Endodermal cell (in vitro differentiated cells): Measurements from ENCODE around the gene CRELD2. TPM values are rescaled to one million over a fixed set of nuclear protein-coding genes. Genes with fewer than 3 reads are reported as not detected.

Experiments used
- DNase-seq: peaks from one replicate; pipeline ENCODE4 v3.0.0-alpha.2; 2017
- H3K27ac ChIP-seq: 2 replicates; pipeline ENCODE4 v1.5.1; 2013; ENCODE audit warnings: mild to moderate bottlenecking, low read depth, low read length, moderate library complexity
- H3K27me3 ChIP-seq: 2 replicates; pipeline ENCODE4 v1.6.1; 2013; ENCODE audit warnings: mild to moderate bottlenecking, low read length, moderate library complexity; ENCODE audit not compliant: insufficient read depth, control insufficient read depth, poor library complexity, severe bottlenecking
- H3K36me3 ChIP-seq: 2 replicates; pipeline ENCODE4 v1.7.0; 2013; ENCODE audit warnings: mild to moderate bottlenecking, low read length, moderate library complexity; ENCODE audit not compliant: control insufficient read depth, insufficient read depth
- H3K4me1 ChIP-seq: one replicate; pipeline ENCODE4 v1.7.0; 2013; ENCODE audit warnings: low read length; ENCODE audit not compliant: control insufficient read depth, insufficient read depth
- H3K4me3 ChIP-seq: 2 replicates; pipeline ENCODE4 v1.5.1; 2013; ENCODE audit warnings: mild to moderate bottlenecking, low read length, moderate library complexity
- H3K9ac ChIP-seq: 2 replicates; pipeline ENCODE4 v1.6.1; 2013; ENCODE audit warnings: mild to moderate bottlenecking, low read length, moderate library complexity; ENCODE audit not compliant: poor library complexity, severe bottlenecking; ENCODE audit errors: extremely low read depth
- H3K9me3 ChIP-seq: 2 replicates; pipeline ENCODE4 v1.6.1; 2013; ENCODE audit warnings: mild to moderate bottlenecking, low read length, moderate library complexity; ENCODE audit not compliant: control insufficient read depth
- H3K27ac Mint-ChIP-seq: 2 replicates; pipeline ENCODE4 v1.8.0; 2020; ENCODE audit warnings: mixed read lengths
- H3K27me3 Mint-ChIP-seq: 2 replicates; pipeline ENCODE4 v1.8.0; 2021; ENCODE audit warnings: mild to moderate bottlenecking, mixed read lengths; ENCODE audit not compliant: insufficient read depth
- H3K36me3 Mint-ChIP-seq: 2 replicates; pipeline ENCODE4 v1.8.0; 2020; ENCODE audit warnings: low read depth, mixed read lengths
- H3K4me1 Mint-ChIP-seq: 2 replicates; pipeline ENCODE4 v1.8.0; 2020; ENCODE audit warnings: mixed read lengths
- H3K4me3 Mint-ChIP-seq: 2 replicates; pipeline ENCODE4 v1.8.0; 2020; ENCODE audit warnings: mild to moderate bottlenecking, moderate library complexity, mixed read lengths
- H3K9me3 Mint-ChIP-seq: 2 replicates; pipeline ENCODE4 v1.8.0; 2020; ENCODE audit warnings: mild to moderate bottlenecking, mixed read lengths
- CTCF ChIP-seq: fragments of 200-600 bp; sonication (generic); conservative IDR thresholded peaks from 2 replicates; pipeline ENCODE4 v1.5.0; 2021; ENCODE audit warnings: antibody characterized with exemption, mild to moderate bottlenecking
- WGBS, 2 experiments: methylation state at CpG; one replicate each; pipeline versions ENCODE4 v1.1.5 to v1.1.7; 2013; ENCODE audit warnings: missing lambda C conversion rate in 2 of 2, mixed read lengths in 1 of 2; ENCODE audit not compliant: insufficient coverage in 1 of 2, insufficient read length in 1 of 2; 5-methylcytosine and 5-hydroxymethylcytosine counted together
- total RNA-seq, 2 donors: library from RNA; stranded (reverse); fragmentation: NEBNext Ultra II Directional in 1 of 2; extraction: Animal tissue kit (Norgen Biotek cat#: 25700) in 1 of 2; gene quantifications; 2 replicates in 1 of 2; 3 replicates in 1 of 2; pipeline ENCODE4 v1.2.1, GENCODE V29; 2021

The CRELD2 gene
- total RNA-seq, 2 donors from 2014 or later, result 39.8 to 62.9 TPM

GRCh38 chr22:49948958-49949913, 30.8 kb downstream of the CRELD2 start:
- Histone ChIP-seq H3K27me3 (no peaks in the 10 kb centered on the region), H3K27ac (no peak overlapping the region), H3K4me3 (no peak overlapping the region), H3K9me3 (no peaks in the 10 kb centered on the region), H3K4me1 (peaks cover 6% of the 10 kb centered on the region), H3K36me3 (no peaks in the 10 kb centered on the region), H3K9ac (no peak overlapping the region)
- Mint-ChIP-seq H3K4me3 (no peak overlapping the region), H3K27ac (no peak overlapping the region), H3K27me3 (no peaks in the 10 kb centered on the region), H3K4me1 (no peaks in the 10 kb centered on the region), H3K36me3 (no peaks in the 10 kb centered on the region), H3K9me3 (no peaks in the 10 kb centered on the region)
- TF ChIP-seq CTCF, result no peak
- 93 to 97% methylated on average over 13 to 42 of the region's 42 CpGs for WGBS, 2 experiments
- DNase-seq, result peak; percentile 53

GRCh38 chr22:49949914-49950292, 31.5 kb downstream of the CRELD2 start:
- H3K4me3 ChIP-seq, result no peak overlapping the region
- H3K27ac ChIP-seq, result no peak overlapping the region
- Mint-ChIP-seq H3K4me1 (no peaks in the 10 kb centered on the region), H3K36me3 (no peaks in the 10 kb centered on the region), H3K9me3 (no peaks in the 10 kb centered on the region), H3K27me3 (no peaks in the 10 kb centered on the region), H3K27ac (no peak overlapping the region), H3K4me3 (no peak overlapping the region)
- H3K9me3 ChIP-seq, result no peaks in the 10 kb centered on the region
- WGBS, 2 experiments, result 88 to 93% methylated on average over 3 to 11 of the region's 11 CpGs
- DNase-seq, result peak; percentile 53
- peaks cover 6% of the 10 kb centered on the region for H3K4me1 ChIP-seq
- H3K27me3 ChIP-seq, result no peaks in the 10 kb centered on the region
- no peak overlapping the region for H3K9ac ChIP-seq
- no peaks in the 10 kb centered on the region for H3K36me3 ChIP-seq
- TF ChIP-seq CTCF, result no peak

GRCh38 chr22:49950396-49950994, 32.1 kb downstream of the CRELD2 start:
- no peak for TF ChIP-seq CTCF
- no peak overlapping the region for H3K9ac ChIP-seq
- Mint-ChIP-seq H3K4me3 (no peak overlapping the region), H3K27ac (no peak overlapping the region), H3K9me3 (no peaks in the 10 kb centered on the region), H3K27me3 (no peaks in the 10 kb centered on the region), H3K4me1 (no peaks in the 10 kb centered on the region), H3K36me3 (no peaks in the 10 kb centered on the region)
- no peaks in the 10 kb centered on the region for H3K27me3 ChIP-seq
- no peak overlapping the region for H3K27ac ChIP-seq
- no peak overlapping the region for H3K4me3 ChIP-seq
- no peaks in the 10 kb centered on the region for H3K36me3 ChIP-seq
- DNase-seq, result peak; percentile 57
- no peaks in the 10 kb centered on the region for H3K9me3 ChIP-seq
- H3K4me1 ChIP-seq, result peaks cover 6% of the 10 kb centered on the region
- WGBS, 2 experiments, result 70 to 90% methylated on average over 2 to 15 of the region's 18 CpGs
